GM12878 (cell line): Measurements from ENCODE around the gene NPC1. TPM values are rescaled to one million over a fixed set of nuclear protein-coding genes. Genes with fewer than 3 reads are reported as not detected.

ENCODE experiments used
- ATAC-seq: fragments of 200-7000 bp; cut with Tn5 transposase; 3 replicates; pipeline ENCODE4 v1.9.1; 2020; ENCODE audit warnings: mild to moderate bottlenecking, moderate library complexity
- BruUV-seq: library from RNA; stranded (reverse); fragments of 400-500 nt; replicated peaks from 2 replicates; lab custom pipeline; 2021; lab: Mats Ljungman, UMichigan
- CTCF ChIA-PET: fragments of 300-600 bp; sonication (Branson Sonifier 250); formaldehyde crosslinking; extraction: SDS; loops from one replicate; lab custom pipeline; 2021; ENCODE audit warnings: inconsistent platforms; lab: Yijun Ruan, JAX
- POLR2A ChIA-PET: fragments of 350-600 bp; formaldehyde crosslinking; extraction: SDS; loops from one replicate; lab custom pipeline; 2021; ENCODE audit warnings: inconsistent platforms; lab: Charles Lee
- RAD21 ChIA-PET: fragments of 300-600 bp; sonication (Branson Sonifier 250); formaldehyde crosslinking; loops from one replicate; lab custom pipeline; 2023; ENCODE audit warnings: antibody characterized with exemption; ENCODE audit not compliant: unreplicated experiment; lab: Charles Lee
- SMC1A ChIA-PET: fragments of 300-600 bp; sonication (Branson Sonifier 250); formaldehyde crosslinking; loops from one replicate; lab custom pipeline; 2023; ENCODE audit not compliant: unreplicated experiment, uncharacterized antibody; lab: Charles Lee
- DNase-seq: peaks from one replicate; pipeline ENCODE4 v3.0.0-alpha.2; 2011; ENCODE audit warnings: low read depth, low spot score
- FAIRE-seq: peaks from 3 replicates; lab custom pipeline; 2011; peaks lifted over from hg19 to GRCh38; lab: Jason Lieb, UNC
- H2AFZ ChIP-seq: 2 replicates; pipeline ENCODE4 v1.6.0; 2011; ENCODE audit warnings: low read depth, low read length, control low read depth; ENCODE audit not compliant: control insufficient read depth
- H3K27ac ChIP-seq: 2 replicates; pipeline ENCODE4 v1.5.1; 2011; ENCODE audit warnings: control low read depth; ENCODE audit not compliant: control insufficient read depth, insufficient read depth
- H3K27me3 ChIP-seq, 2 experiments: replicated peaks in 1 of 2; 2 replicates each; pipeline versions ENCODE4 v1.6.0 to v1.6.1; 2011; ENCODE audit warnings: low read length in 1 of 2; ENCODE audit not compliant: control insufficient read depth in 2 of 2, insufficient read depth in 2 of 2
- H3K36me3 ChIP-seq, 2 experiments: 2 replicates each; pipeline ENCODE4 v1.5.1; 2011; ENCODE audit warnings: low read length in 1 of 2; ENCODE audit not compliant: control insufficient read depth in 2 of 2, insufficient read depth in 2 of 2
- H3K4me1 ChIP-seq: 2 replicates; pipeline ENCODE4 v1.6.1; 2011; ENCODE audit warnings: mild to moderate bottlenecking, low read length, moderate library complexity, mixed read lengths; ENCODE audit not compliant: control insufficient read depth, insufficient read depth
- H3K4me2 ChIP-seq: 2 replicates; pipeline ENCODE4 v1.6.0; 2011; ENCODE audit warnings: control low read depth; ENCODE audit not compliant: control insufficient read depth, insufficient read depth
- H3K4me3 ChIP-seq: fragments of 200-600 bp; sonication (generic); 2 replicates; pipeline ENCODE4 v1.5.1; 2016
- H3K79me2 ChIP-seq: 2 replicates; pipeline ENCODE4 v1.6.0; 2011; ENCODE audit warnings: low read length; ENCODE audit not compliant: control insufficient read depth, insufficient read depth
- H3K9ac ChIP-seq: 2 replicates; pipeline ENCODE4 v1.8.0; 2011; ENCODE audit warnings: low read length, control low read depth, mixed read lengths; ENCODE audit not compliant: control insufficient read depth, insufficient read depth
- H3K9me3 ChIP-seq: replicated peaks from 3 replicates; pipeline ENCODE4 v1.5.1; 2011; ENCODE audit warnings: mild to moderate bottlenecking, low read length; ENCODE audit not compliant: control insufficient read depth, insufficient read depth
- H4K20me1 ChIP-seq: 2 replicates; pipeline ENCODE4 v1.6.0; 2011; ENCODE audit not compliant: control insufficient read depth, insufficient read depth
- EGR1 ChIP-seq, 2 experiments: IDR thresholded peaks; 1 replicate in 1 of 2; 2 replicates in 1 of 2; pipeline ENCODE4 v1.6.1; 2011 to 2012; ENCODE audit warnings: low read depth in 2 of 2, low read length in 2 of 2, borderline replicate concordance in 1 of 2, mild to moderate bottlenecking in 1 of 2, moderate library complexity in 1 of 2
- LARP7 ChIP-seq: fragments of 450-650 bp; IDR thresholded peaks from 2 replicates; pipeline ENCODE4 v1.6.1; 2017; ENCODE audit warnings: mild to moderate bottlenecking
- NFYA ChIP-seq: IDR thresholded peaks from 2 replicates; pipeline ENCODE4 v1.6.1; 2011; ENCODE audit warnings: low read depth, mild to moderate bottlenecking, low read length, improper control_type of control experiment, borderline replicate concordance
- PAX5 ChIP-seq: IDR thresholded peaks from 2 replicates; pipeline ENCODE4 v1.6.1; 2011; ENCODE audit warnings: low read depth, low read length, borderline replicate concordance
- RELA ChIP-seq: fragments of 450-650 bp; IDR thresholded peaks from 2 replicates; pipeline ENCODE4 v1.8.0; 2014; ENCODE audit warnings: borderline replicate concordance; ENCODE audit not compliant: partially characterized antibody
- REST ChIP-seq: IDR thresholded peaks from 2 replicates; pipeline ENCODE4 v1.6.1; 2012; ENCODE audit warnings: mild to moderate bottlenecking, low read depth, low read length
- SMAD5 ChIP-seq: IDR thresholded peaks from 2 replicates; pipeline ENCODE4 v1.6.1; 2016; ENCODE audit warnings: antibody characterized with exemption, low read depth
- ZBTB40 ChIP-seq: fragments of 450-650 bp; IDR thresholded peaks from 2 replicates; pipeline ENCODE4 v1.6.1; 2016; ENCODE audit warnings: mild to moderate bottlenecking, moderate library complexity, borderline replicate concordance
- ZNF24 ChIP-seq: fragments of 450-650 bp; IDR thresholded peaks from 2 replicates; pipeline ENCODE4 v1.6.1; 2017; ENCODE audit warnings: antibody characterized with exemption, mild to moderate bottlenecking
- WGBS: methylation state at CpG from one replicate; pipeline ENCODE4 v1.1.6; 2016; ENCODE audit warnings: low lambda C conversion rate; ENCODE audit not compliant: insufficient replicate concordance, insufficient coverage; ENCODE audit errors: missing lambda C conversion rate; 5-methylcytosine and 5-hydroxymethylcytosine counted together
- in situ Hi-C: fragments of 300-500 bp; cut with MboI; formaldehyde crosslinking; loops from 9 replicates; pipeline ENCODE4 v1.14.3; 2018; ENCODE audit warnings: mixed read lengths
- intact Hi-C: fragments of 100-400 bp; cut with micrococcal nuclease; formaldehyde crosslinking; loops from one replicate; pipeline ENCODE4 v1.14.2; 2022; ENCODE audit not compliant: unreplicated experiment
- polyA plus RNA-seq, 11 experiments: library from polyadenylated mRNA; depleted of rRNA in 4 of 11; unstranded in 6 of 11; stranded (reverse) in 5 of 11; fragments of >200 nt; fragmentation: Nextera tagmentation in 4 of 11; fragmentation: Illumina TruSeq in 1 of 11; extraction: Ambion mirVana in 4 of 11; extraction: Trizol in 1 of 11; gene quantifications; 1 replicate in 1 of 11; 2 replicates in 10 of 11; pipeline versions ENCODE4 v1.2.1 to v1.2.3, GENCODE V29; 2011 to 2016; ENCODE audit warnings: inconsistent platforms in 2 of 11, missing spikeins in 2 of 11, low read depth in 1 of 11
- total RNA-seq, 4 experiments: library from RNA; depleted of rRNA in 3 of 4; stranded (reverse); fragments of >200 nt in 3 of 4; fragmentation: Illumina TruSeq in 1 of 4; extraction: Trizol in 1 of 4; gene quantifications; 2 replicates each; pipeline versions ENCODE4 v1.2.1 to v1.2.3, GENCODE V29; 2013 to 2021
- TF ChIP-seq, protein P1 (sequence below): fragments of 450-650 bp; IDR thresholded peaks from 2 replicates; pipeline ENCODE4 v1.6.1; 2017; ENCODE audit warnings: antibody characterized with exemption, mild to moderate bottlenecking, moderate library complexity

Gene NPC1
- total and polyA plus RNA-seq, 10 of the 15 experiments (the other 5 are each of a cell fraction or from before 2014, with no cell fraction given) = 10.1 to 45.2 (median 19.4) TPM

DNA sequence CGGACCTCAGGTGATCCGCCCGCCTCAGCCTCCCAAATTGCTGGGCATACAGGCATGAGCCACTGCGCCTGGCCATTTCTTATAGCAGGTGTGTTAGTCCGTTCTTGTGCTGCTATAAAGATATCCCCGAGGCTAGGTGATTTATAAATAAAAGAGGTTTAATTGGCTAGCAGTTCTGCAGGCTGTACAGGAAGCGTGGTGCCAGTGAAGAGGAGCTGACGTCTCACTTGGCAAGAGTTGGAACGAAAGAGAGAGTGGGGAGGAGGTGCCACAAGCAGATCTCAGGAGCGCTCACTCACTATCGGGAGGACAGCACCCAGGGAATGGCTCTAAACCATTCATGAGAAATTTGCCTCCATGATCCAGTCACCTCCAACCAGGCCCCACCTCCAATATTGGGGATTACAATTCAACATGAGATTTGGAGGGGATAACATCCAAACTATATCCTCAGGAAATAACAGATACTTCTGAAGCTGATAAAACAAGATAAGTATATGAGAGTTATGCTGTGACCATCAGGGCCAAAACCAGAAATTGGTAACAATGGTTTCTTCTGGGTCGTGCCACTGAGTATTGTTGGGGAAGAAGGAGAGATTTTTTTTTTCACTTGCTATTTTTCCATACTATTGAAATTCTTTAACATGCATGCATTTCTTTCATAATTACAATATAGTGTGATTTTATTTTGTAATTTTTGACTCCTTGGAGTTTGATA lies 90.4 kb downstream of the NPC1 start:
- in situ Hi-C loops = no loop called here
- CTCF ChIA-PET = interaction anchor here (0.8 to 5.1 kb wide), 9 partner anchors 7 to 123 kb away, joined by 3 to 72 read pairs (median 4); no protein-coding TSS in a partner anchor
- no peaks in the 10 kb centered on the region for H3K79me2 ChIP-seq
- intact Hi-C loops = loop anchor here (5.0 kb wide), 2 partner anchors 206 to 316 kb away; no protein-coding TSS in a partner anchor
- no peak overlapping the region for H3K4me3 ChIP-seq
- no peaks in the 10 kb centered on the region for H3K9me3 ChIP-seq
- H2AFZ ChIP-seq = no peak overlapping the region; the same call in 1 of the 2 replicates
- no peak for DNase-seq
- no peak overlapping the region for H3K27ac ChIP-seq
- no peak overlapping the region for H3K9ac ChIP-seq
- no peak for ATAC-seq
- BruUV-seq = no TSS peak
- RAD21 ChIA-PET = interaction anchor here (1.1 to 1.8 kb wide), 3 partner anchors 8 to 207 kb away, joined by 3 to 7 read pairs (median 3); no protein-coding TSS in a partner anchor
- H3K4me2 ChIP-seq = no peak overlapping the region
- no peaks in the 10 kb centered on the region for H3K36me3 ChIP-seq
- 54% methylated on average over 12 of the region's 12 CpGs for WGBS
- SMC1A ChIA-PET = interaction anchor here (0.6 to 1.4 kb wide), 6 partner anchors 8 to 116 kb away, joined by 3 to 12 read pairs (median 3); no protein-coding TSS in a partner anchor
- peaks cover 20% of the 10 kb centered on the region for H3K4me1 ChIP-seq
- no peaks in the 10 kb centered on the region for H4K20me1 ChIP-seq
- POLR2A ChIA-PET = interaction anchor here (0.6 to 1.5 kb wide), 2 partner anchors 9 to 20 kb away, joined by 4 to 6 read pairs; no protein-coding TSS in a partner anchor
- no peak for FAIRE-seq
- H3K27me3 ChIP-seq = no peaks in the 10 kb centered on the region
- no peak for TF ChIP-seq LARP7
- no peak for TF ChIP-seq RELA
- TF ChIP-seq ZBTB40 = no peak
- TF ChIP-seq PAX5 = no peak
- no peak for TF ChIP-seq SMAD5
- TF ChIP-seq NFYA = no peak
- TF ChIP-seq, protein P1, sequence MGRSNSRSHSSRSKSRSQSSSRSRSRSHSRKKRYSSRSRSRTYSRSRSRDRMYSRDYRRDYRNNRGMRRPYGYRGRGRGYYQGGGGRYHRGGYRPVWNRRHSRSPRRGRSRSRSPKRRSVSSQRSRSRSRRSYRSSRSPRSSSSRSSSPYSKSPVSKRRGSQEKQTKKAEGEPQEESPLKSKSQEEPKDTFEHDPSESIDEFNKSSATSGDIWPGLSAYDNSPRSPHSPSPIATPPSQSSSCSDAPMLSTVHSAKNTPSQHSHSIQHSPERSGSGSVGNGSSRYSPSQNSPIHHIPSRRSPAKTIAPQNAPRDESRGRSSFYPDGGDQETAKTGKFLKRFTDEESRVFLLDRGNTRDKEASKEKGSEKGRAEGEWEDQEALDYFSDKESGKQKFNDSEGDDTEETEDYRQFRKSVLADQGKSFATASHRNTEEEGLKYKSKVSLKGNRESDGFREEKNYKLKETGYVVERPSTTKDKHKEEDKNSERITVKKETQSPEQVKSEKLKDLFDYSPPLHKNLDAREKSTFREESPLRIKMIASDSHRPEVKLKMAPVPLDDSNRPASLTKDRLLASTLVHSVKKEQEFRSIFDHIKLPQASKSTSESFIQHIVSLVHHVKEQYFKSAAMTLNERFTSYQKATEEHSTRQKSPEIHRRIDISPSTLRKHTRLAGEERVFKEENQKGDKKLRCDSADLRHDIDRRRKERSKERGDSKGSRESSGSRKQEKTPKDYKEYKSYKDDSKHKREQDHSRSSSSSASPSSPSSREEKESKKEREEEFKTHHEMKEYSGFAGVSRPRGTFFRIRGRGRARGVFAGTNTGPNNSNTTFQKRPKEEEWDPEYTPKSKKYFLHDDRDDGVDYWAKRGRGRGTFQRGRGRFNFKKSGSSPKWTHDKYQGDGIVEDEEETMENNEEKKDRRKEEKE = no peak
- TF ChIP-seq EGR1 (IDR thresholded peaks at IDR 0.05; ENCODE audit: borderline replicate concordance in 1 of 2, low read depth in 2 of 2, low read length in 2 of 2) = no peak
- no peak for TF ChIP-seq ZNF24
- no peak for TF ChIP-seq REST
